Measurements from ENCODE around the gene TMTC2.
A peak's percentile ranks its signal among the peaks of the same experiment; 100 is the strongest.

TMTC2 gene

DNA sequence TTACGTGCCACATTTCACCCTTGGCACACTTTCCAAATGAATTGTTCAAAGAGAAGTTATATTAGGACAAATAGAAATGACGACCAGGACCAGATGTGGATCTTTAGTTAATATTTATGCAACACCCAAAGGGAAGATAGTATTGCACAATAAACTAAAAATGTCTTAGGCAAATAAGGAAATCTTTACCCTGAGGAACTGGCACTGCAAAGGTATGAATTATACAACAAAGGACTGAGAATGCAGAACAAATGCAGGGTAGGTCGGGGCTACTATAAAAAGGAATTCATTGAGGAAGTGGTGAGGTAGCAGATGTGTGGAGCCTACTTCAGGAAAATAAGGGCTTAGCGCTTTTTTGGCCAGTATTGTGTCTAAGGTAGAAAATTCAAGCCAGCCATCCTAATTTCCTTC lies 3.9 kb upstream of the TMTC2 start:
- DNase-seq: peak; percentile 70

GRCh38 chr12:82685790-82686167 lies 927 bp upstream of the TMTC2 start:
- peak; percentile 98 for DNase-seq

DNA sequence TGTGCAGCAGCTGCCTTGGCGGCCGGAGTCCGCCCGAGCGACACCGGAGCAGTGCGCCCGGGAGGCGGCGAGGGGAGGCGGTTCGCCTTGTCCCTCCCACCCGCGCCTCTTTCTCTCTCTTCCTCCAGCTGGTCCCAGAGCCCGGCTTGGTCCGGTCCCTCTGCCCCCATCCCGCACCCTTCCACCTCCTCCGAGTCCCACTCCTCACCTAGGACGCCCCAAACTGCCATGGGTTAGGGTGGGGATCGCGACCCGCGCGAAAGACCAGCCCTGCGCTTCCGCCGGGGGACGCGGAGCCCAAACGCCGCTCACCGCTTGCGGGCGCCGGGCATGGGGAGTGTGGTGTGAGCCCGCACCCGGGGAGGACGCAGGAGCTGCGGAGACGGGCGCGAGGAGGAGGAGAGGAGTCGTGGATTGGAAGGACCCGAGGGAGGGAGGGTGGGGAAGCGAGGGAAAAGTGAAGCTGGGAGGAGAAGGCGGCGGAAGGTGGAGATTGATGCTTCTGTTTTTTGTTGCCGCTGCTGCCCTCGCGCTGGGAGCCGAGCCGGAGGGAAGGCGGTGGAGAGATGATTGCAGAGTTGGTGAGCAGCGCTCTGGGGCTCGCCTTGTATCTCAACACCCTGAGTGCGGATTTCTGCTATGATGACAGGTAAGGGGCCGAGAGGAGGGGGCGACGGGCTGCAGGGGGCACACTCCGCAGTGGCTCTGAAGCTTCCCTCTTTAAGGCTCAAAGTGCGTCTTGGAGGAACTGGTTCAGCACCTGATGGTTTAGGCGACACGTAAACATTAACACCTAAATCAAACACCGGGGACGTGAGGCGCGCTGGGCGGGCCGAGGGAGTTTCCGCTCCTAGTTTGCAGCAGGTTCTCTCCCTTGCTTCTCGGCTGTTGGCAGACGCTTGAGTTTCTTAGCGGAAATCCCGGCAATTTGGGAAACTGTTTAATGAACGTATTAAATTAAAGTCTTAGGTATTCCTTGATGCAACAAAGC lies 610 bp downstream of the TMTC2 start:
- DNase-seq: peak; percentile 92

DNA sequence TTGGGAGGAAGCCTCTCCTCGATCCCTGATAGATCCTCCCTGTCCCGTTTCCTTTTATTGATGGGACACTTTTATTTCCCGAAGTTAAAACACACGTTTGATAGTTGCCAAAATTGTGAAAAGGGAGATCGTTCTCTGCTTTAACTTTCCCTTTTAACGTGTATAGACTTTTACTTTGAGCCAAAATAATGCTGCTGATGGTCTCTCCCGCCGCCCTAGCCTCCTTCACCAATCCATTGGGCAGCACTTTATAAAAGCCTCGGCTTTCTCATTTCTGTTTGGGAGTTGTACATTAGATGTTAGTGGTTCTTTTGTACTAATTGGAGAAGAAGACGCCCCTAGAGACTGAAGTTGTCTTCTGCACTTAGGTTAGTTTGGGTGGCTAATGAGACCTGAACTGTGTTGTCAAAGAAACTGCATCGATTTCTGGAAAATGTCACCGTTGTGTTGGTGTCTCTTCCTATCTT lies 1.4 kb downstream of the TMTC2 start:
- peak; percentile 70 for DNase-seq

DNA sequence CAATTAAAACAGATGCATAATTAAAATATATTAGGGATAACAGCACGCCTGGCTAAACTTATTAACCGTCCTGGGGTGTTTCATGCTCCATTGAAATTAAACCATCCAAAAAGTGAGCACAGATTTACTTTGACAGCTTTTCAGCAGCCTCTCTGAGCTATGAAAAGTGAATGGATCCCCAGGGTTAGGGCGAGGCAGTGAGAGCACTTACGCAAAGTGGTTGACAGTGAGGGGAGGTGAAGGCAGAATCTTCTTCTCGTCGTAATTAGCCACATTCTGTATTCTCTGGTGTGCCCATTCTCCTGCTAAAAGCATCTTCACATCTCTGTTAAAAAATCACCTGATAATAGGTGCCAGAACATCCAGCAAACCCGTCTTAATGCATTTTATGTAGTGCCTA lies 1.9 kb downstream of the TMTC2 start:
- DNase-seq: peak; percentile 75

- DNase-seq: peak; percentile 20
Observed at GRCh38 chr12:82690006-82690405, 3.3 kb downstream of the TMTC2 start.

DNA sequence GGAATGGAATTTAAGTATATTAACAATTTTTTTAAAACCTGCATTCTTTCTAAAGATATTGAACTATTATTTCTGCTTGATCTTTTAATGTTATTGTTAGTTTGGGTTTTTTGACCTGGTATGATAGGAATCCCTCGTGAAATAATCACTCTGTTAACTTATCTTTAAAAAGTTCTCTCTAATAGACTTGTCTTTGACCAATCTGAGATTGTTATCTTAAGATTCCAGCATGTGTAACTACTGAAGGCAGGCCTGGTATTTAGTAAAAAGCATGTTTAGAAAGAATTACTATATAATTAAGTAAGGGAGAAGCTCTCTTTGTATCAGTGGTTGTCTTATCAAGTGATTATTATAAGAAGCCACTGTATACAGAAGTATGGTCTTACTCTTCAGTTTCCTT lies 4.8 kb downstream of the TMTC2 start:
- no peak for DNase-seq

DNA sequence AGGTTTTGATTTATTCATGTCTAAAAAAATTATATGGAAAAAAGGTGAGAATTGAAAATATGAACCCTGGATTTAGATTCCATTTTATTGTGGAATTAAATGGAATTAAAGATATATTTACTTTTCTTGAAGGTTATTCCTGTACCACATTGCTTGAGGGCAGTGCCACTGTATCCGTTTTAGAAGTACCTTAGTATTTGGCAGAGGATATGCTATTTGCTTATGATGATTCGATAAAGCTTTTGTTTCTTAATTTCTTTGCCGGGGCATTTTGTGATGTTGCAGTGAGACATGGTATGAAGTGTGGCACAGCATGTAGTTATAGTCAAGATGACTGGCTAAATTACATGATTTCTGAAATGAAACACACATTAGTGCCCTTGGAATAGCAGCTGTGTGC lies 7.6 kb downstream of the TMTC2 start:
- DNase-seq: no peak

- no peak for DNase-seq
Observed at GRCh38 chr12:82694970-82695369, 8.3 kb downstream of the TMTC2 start.

GRCh38 chr12:82695531-82695930 lies 8.8 kb downstream of the TMTC2 start:
- DNase-seq: no peak

- no peak for DNase-seq
Observed at GRCh38 chr12:82696543-82696942, 9.8 kb downstream of the TMTC2 start.

DNA sequence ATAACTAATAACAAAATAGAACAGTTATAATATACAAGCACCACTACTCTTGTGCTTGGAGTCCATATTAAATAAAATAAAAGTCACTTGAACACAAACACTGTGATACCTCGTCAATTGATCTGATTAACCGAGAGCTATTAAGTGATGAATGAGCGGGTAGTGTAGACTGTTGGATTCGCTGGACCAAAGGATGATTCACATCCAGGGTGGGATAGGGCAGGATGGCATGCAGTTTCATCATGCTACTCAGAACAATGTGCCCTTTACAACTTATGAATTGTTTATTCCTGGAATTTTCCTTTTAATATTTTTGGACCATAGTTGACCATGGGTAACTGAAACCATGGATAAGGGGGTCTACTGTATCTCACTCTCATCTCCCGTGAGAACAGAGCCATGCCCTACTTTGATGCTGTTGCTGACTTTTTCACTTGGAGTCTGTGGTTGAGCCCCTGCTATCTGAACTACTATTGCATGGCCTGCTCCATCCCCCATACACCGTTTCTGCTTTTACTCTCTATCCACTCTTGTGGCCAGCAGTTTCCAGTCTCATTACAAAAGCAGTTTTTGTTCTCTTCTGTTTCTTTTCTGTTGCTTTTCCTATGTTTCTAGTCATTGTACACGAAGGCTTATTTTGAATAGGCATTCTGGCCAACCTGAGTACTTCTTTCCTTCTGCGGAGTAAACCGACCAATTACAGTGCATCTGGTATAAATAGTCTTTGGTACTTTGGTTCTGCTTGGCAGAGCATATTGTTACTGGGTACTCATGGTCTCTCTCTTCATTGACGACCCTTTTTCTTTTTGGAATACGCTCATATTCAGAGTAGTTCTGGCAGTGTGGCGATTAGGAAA lies 12.2 kb downstream of the TMTC2 start:
- DNase-seq: no peak

DNA sequence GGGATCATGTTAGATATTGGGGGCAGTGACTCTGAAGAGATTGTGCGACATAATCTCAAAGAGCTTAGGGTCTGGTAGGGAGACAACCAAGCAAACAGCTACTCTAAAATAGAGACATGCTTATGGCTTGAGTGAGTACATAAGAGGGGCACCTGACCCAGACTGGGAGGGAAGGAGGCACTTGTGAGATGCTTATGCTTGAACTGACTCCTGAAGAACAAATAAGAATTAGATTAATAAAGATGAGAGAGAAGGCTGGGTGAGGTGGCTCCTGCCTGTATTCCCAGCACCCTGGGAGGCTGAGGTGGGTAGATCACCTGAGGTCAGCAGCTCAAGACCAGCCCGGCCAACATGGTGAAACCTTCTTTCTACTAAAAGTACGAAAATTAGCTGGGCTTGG lies 19.1 kb downstream of the TMTC2 start:
- no peak for DNase-seq

DNA sequence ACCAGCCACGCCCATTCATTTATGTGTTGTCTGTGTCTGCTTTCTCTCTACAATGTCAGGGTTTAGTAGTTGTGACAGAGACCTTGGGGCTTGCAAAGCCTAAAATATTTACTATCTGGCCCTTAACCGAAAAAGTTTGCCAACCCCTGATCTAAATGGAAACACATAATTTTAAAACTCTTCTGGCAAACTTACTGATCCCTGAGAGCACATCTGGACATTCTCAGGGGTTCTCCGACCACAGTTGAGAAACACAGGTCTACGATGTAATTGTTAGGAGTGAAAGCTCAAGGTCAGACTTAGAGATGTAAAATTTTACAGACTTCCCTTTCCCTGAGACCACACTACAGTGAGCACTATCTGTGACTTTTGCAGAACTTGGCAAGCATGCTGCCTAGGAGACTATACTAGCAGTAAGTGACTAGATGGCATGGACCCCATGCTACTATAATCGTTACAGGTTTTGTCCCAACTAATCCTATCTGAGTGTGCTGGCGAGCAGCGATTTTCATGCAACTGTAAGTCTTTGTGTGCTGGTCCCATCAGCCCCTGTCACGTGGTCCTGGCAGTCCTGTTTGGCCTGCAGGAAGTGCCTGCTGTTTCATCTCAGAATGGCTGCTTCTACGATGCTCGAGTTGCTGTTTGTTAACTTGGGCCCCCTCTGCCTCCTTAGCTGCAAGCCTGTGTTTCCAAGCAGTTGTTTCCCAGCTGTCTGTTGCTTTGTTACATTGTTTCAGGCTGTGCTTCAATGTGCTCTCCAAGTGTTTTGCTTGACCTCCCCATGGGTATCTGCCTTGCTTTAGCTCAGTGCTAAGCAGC lies 21.6 kb downstream of the TMTC2 start:
- peak; percentile 21 for DNase-seq

DNA sequence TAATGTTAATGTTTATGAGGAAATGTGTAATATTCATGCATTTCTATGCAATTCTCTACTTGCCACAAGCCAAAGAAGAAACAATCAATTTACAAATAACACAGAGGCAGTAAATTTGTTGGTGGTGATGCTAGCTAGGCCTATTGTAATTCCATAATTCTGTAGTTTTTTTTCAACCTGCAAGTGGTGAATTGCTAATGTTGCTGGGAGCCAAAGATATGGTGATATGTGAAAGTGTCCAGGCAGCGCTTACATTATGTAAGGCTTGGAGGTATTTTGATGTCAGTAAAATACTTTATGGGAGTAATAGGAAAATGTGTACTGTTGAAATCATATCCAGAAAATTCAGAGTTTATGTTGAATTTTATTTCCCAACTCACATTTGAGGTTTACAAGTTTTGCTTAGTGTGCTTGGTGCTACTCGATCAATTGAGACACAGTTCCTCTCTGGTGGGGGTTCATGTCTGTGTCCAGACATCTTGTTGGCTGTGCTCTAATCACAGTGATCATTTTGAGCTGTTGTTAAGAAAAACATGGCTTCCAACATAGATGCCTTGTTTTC lies 23.2 kb downstream of the TMTC2 start:
- DNase-seq: no peak

GRCh38 chr12:82710741-82711140 lies 24.0 kb downstream of the TMTC2 start:
- DNase-seq: no peak

GRCh38 chr12:82714427-82714826 lies 27.7 kb downstream of the TMTC2 start:
- DNase-seq: peak; percentile 19

DNA sequence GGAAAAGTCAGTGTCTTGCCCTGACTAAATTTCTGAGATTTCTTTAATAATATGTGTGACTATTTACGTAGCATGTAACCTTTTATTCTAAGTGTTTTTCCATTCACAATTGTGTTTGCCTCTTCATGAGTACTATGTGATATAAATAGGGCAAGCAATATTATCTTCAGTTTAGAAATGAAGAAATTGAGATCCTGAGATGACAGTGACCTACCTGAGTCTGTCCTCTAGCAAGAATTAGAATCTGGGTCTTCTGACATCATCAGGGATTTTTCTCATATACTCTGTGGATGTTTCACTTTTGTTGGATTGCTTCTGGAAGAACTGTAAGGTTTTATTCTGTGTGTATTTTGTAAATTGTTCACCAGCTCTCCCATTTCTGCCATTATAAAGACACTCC lies 35.0 kb downstream of the TMTC2 start:
- DNase-seq: no peak

GRCh38 chr12:82723093-82723492 lies 36.4 kb downstream of the TMTC2 start:
- DNase-seq: no peak

- DNase-seq: no peak
Observed at GRCh38 chr12:82723891-82724290, 37.2 kb downstream of the TMTC2 start.

DNA sequence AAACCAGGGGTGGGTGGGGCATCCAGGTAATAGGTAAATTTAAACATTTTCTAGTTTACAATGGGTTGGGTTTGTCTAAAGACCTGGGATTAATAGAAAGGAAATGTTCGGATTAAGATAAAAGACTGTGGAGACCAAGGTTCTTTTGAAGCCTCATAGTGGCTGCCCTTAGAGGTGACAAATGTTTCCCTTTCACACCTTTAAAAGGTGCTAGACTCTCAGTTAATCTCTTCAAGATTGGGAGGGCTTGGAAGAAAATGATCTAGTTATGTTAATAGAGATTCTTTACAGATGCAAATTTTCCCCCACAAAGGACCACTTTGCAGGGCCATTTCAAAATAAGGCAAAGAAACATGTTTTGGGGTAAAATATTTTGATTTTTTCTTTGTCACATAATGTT lies 39.0 kb downstream of the TMTC2 start:
- DNase-seq: no peak

- DNase-seq: no peak
Observed at GRCh38 chr12:82727886-82728285, 41.2 kb downstream of the TMTC2 start.

DNA sequence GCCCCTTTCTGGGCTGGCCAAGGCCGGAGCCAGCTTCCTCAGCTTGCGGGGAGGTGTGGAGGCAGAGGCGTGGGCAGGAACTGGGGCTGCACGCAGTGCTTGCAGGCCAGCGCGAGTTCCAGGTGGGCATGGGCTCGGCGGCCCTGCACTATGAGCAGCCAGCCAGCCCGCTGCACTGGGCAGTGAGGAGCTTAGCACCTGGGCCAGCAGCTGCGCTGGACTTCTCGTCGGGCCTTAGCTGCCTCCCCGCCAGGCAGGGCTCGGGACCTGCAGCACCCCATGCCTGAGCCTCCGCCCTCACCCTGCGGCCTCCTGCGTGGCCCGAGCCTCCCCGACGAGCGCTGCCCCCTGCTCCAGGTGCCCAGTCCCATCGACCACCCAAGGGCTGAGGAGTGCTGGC lies 42.0 kb downstream of the TMTC2 start:
- no peak for DNase-seq

All from NCI-H69 (cell line).